GM20431 (cell line): ENCODE measurements around the gene ANKH.
"Not testable (repeated sequence)": the region's sequence is repeated elsewhere in the genome, so short reads cannot be mapped to it uniquely, and the experiment has no call there.

Experiments used
- in situ Hi-C: fragments of 300-500 bp; cut with MseI, MboI; formaldehyde crosslinking; loops from one replicate; pipeline ENCODE4 v1.15.0; 2020; ENCODE audit warnings: low sequenced_read_pairs; ENCODE audit not compliant: unreplicated experiment

ANKH gene

DNA sequence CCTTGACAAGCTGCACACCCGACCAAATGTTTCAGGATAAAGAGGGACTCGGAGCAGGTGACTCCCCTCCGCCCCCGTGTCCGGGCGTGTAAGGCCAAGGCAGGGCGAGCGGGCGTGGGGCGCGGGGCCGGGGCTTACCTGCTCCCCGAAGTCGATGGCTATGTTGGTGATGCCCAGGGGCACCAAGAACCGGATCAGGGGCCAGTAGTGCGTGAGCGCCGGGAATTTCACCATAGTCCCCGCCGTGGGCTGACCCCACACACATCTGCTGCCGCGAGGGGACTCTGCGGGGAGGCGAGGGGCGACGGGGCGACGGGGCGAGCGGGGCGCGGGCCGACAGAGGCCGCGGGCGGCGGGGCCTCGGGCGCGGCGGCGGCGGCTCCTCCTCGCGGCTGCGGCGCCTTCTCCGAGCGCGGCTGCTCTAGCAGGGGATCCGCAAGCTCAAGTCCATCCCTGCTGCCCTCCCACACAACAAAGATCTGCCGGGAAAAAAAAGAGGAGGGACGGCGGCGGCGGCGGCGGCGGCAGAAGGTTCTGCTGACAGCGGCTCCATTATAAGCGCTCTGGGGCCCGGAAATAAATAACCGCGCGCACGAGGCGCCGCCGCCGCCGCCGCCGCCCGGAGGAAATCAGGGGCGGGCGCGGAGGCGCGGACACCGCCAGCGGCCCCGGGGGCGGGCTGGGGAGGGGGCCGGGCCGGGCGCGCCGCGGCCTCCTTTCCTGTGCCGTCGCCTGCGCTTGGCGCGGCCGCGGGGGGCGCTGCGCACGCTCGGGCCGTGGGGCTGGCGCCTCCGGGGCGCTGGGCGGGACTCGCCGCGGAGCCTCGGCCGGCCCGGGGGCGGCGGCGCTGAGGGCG lies at the start of gene ANKH:
TSS of gene ANKH (minus strand) at position 565 of the 856 bp plus-strand sequence. CDS start at position 234, 331 bp downstream.
- in situ Hi-C loops = no loop called here

- in situ Hi-C loops = no loop called here
Observed at GRCh38 chr5:14920121-14920520, 48.5 kb upstream of the ANKH start.

- in situ Hi-C loops = not testable (repeated sequence)
Observed at GRCh38 chr5:14919106-14919505, 47.5 kb upstream of the ANKH start.

DNA sequence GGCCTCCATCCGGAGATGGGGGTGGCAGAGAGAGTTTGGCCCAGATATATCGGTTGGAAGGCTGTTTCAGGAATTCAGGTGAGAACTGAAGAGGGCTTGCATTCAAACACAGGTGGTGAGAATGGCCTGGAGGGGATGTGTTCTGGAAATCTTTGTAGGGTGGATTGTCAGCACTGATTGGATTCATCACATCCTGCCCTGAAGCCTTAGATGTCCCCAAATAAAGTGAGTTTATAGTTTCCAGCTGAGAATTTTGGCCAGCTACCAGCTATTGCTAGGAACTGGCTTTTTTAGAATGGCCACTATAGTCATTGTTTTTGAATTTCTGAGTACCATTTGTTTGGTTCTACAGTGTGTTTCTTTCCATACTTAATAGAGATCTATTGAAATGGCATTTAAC lies 46.1 kb upstream of the ANKH start:
- in situ Hi-C loops = no loop called here

DNA sequence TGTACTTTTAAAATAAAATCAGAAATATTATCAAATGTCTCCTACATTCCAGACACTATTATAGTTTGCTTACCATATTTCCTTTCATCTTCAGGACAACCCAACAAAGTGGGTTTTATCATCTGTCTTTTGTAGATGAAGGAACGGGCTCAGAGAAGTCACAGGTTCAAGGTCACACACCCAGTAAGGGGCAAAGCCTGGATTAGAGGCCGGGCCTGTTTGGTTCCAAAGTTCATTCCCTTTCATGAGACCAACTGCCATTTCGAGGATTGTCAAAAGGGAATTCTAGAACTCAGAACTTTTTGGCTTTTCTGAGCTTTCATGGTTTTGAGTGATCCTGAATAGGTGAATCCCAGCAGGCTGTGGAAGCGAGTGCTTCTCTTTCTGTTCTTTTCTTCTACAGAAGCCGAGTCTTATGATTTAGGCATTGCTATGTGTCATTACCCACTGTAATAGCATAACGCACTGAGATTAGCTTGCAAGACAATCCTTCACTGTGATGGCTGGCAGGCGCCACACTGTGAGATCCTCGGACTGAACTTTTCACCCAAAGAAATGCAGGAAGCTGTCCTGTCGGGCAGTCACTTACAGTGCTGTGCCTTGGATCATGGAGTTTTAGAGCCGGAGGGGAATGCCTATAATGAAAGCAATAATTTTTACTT lies 43.8 kb upstream of the ANKH start:
- in situ Hi-C loops = no loop called here

GRCh38 chr5:14914623-14915260 lies 43.2 kb upstream of the ANKH start:
- in situ Hi-C loops = no loop called here

DNA sequence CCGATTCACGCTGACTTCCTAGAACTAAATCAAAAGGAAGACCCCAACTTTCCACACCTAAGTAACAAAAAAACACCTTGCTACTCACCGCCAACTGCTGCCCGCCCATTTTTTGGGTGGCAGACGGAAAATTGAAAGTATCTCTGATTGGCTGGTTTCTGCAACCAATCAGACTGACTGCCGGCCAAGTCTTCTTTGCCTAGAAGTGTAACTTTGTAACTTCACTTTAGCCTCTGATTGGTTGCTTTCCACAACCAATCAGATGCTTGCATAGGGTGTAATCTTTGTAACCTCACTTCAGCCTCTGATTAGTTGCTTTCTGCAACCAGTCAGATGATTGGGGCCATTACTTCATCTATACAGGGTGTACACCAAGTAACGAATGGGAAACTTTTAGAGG lies 42.6 kb upstream of the ANKH start:
- in situ Hi-C loops = no loop called here

GRCh38 chr5:14913096-14913495 lies 41.5 kb upstream of the ANKH start:
- in situ Hi-C loops = no loop called here

GRCh38 chr5:14912206-14912605 lies 40.6 kb upstream of the ANKH start:
- in situ Hi-C loops = no loop called here

DNA sequence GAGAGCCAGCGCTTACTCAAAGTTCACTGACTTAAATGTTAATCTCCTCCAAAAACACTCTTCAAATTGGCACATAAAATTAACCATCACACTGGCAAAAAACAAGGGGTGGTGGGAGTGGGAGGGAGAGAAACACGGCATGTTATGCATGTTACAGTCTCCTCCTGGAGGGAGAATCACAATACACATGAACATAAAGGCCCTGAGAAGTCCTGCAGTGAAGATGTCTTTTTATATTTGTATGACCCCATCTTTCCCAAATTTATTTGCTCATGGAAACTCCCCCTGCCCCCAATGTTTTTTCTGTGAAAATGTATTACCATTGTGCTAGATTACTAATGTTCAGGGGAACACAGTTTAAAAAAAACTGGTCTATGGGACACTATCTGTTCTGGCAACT lies 37.8 kb upstream of the ANKH start:
- in situ Hi-C loops = no loop called here

- in situ Hi-C loops = no loop called here
Observed at GRCh38 chr5:14908172-14908571, 36.6 kb upstream of the ANKH start.

DNA sequence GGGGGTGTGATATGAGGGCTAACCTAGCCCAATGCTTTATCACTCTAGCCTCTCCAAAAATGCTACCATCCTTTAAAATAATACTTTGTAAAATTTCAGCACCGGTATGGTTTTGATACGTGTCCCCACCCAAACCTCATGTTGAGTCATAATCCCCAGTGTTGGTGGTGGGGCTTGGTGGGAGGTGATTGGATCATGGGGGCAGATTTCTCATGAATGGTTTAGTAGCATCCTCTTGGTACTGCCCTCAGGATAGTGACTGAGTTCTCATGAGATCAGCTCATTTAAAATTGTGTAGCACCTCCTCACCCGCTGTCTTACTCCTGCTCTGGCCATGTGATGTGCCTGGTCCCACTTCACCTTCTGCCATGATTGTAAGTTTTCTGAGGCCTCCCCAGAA lies 35.0 kb upstream of the ANKH start:
- in situ Hi-C loops = no loop called here

DNA sequence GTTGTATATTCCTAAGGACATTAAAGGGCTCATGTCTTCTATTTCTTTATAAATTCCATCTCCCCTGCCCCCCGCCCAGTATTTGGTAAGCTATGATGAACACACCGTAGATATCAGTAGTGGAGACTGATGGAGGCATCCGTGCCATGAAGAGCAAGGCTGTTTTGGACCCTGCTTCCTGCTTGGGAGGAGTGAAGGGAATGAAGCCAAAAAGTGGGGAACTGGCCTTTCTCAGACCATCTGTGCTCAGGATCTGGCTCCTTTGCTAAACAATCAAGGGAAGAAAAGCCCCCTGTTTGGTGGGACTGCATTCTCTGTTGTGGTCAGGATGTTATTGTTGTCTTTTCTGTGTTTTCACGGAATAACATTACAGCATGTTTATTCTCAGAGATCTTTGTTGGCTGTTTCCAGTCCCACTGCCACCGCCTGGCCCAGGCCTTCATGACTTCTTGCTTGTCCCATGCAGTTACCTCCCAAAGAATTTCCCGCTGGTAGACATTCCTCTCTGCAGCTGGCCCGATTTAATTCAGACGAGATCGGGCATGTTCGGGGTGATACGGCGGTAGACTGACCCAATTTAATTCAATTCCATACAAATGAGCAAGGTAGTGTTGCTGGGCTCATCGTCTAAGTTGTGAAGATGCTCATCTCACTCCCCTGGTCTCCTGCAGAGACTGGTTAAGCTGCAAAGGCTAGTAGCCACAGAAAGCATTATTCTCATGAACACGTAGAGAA lies 31.4 kb upstream of the ANKH start:
- in situ Hi-C loops = no loop called here

- in situ Hi-C loops = no loop called here
Observed at GRCh38 chr5:14901462-14902051, 30.0 kb upstream of the ANKH start.

DNA sequence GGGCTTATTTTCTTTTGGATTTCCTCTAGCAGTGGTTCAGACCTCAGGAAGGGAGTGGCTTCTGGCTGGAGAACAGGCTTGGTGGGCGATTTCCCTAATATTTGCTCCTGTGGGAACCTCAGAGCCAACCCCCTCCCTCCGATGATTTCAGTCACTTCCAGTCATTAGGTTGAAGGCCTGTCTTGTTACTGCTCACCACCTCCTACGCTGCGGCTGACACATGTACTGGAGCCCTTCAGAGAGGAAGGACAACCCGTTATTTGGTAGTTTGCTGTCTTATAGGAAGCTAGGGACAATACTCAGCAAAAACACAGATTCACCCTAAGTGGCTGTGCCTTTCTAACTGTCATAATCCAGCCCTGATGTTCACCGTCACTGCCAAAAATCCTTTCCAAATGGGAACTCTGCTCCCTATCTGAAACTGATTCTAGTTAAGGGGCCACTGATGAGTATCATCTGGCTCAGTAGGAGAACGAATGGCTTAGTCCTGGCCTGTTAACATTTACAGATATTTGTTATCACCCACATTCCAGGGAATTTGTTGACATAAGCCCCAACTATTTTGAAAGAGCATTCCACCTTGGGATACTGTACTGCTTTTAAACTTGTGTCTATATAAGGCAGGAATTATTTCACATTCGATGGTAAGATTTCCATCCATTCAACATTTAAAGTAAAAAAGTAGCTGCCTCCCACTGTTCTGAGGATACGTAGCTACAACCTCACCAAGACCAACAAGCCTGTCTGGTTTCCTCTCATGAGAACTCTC lies 29.3 kb upstream of the ANKH start:
- in situ Hi-C loops = no loop called here

- in situ Hi-C loops = no loop called here
Observed at GRCh38 chr5:14896131-14896530, 24.6 kb upstream of the ANKH start.

DNA sequence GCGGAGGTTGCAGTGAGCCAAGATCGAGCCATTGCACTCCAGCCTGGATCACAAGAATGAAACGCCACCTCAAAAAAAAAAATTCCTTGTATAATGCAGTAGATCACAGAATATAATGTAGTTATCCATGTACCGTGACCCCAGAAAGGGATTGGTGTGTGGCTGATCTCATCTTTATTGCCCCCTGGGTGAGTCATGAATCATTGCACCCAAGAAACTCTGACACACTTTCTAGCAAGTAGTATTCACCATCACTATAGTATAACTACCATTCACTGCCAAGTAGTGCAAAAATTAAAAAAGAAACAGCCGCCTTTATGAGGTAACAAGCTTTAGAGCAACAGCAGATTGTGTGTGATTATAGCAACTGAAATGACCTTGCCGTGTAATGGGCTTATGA lies 23.7 kb upstream of the ANKH start:
- in situ Hi-C loops = no loop called here

DNA sequence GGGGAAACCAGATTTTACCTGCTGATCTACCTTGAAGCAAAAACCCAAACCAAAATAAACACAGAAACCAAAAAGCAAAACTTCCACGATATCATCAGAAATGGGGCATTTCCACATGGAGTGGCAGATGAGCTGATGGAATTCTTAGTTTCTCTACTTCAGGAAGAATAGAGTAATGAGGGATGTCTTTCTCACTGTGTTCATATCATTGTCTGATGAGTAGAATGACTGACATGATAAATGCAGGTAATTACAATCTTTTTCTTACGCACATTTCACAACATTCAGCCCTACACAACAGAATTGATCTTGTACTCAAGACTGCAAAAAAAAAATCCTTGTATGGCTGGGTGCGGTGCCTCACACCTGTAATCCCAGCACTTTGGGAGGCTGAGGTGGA lies 23.2 kb upstream of the ANKH start:
- in situ Hi-C loops = no loop called here

GRCh38 chr5:14893381-14893780 lies 21.8 kb upstream of the ANKH start:
- in situ Hi-C loops = no loop called here
